HG02610 (cell line): Measurements from ENCODE around the gene PIK3CB.

ENCODE experiments used
- ATAC-seq: cut with Tn5 transposase; IDR thresholded peaks from one replicate; pipeline ENCODE4 v1.9.1; 2021; ENCODE audit warnings: mild to moderate bottlenecking, moderate library complexity; ENCODE audit not compliant: unreplicated experiment

PIK3CB gene

DNA sequence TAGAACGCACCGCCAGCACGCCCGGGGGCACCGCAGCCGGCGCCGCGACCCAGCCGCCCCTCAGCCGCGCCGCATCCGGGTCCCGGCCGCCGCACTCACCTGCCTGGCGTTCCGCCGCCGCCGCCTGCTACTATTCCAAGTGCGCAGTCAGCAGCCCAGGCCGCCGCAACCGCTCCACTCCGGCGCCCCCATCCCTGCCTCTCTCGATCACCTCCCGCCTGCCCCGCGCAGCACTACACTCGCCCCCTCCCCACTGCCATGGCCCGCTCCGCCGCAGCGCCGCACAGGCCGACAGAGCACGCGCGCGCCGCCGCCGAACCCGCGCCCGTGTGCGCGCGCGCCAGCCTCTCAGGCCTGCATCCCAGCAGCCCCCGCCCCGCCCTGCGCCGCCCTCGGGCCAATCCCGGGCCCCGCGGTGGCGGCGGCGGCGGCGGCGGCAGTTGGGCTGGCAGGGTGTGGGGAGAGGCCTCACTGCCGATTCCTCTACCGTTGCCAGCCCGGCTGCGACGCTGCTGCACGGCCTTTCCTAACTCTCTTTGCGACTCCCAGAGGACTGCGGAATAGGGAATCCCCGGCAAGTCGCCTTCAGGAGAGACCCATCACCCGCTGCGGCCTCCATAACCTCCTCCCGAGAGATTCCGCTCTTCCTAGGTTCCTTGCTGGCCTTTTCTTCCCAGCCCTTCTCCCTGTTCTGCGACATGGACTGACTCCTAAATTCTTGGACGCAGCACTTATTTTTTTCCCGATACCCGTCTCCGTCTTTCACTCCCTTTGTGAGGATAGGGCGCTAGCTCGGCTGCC, at the start of gene PIK3CB:
Gene PIK3CB, minus strand, starts transcription at position 333 of the 801 bp plus-strand sequence. CDS start 75,585 bp downstream, outside the sequence.
- peak; percentile 96 for ATAC-seq

DNA sequence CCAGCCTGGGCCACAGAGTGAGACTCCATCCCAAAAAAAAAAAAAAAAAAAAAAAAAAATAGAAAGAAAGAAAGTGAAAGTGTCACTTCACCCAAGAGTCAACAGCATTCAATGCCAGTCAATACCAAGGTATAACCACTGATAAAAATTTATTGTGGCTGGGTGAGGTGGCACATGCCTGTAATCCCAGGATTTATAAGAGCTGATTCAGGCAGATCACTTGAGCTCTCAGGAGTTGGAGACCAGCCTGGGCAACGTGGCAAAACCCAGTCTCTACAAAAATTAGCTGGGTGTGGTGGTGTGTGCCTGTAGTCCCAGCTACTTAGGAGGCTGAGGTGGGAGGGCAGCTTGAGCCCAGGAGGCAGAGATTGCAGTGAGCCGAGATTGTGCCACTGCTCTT, 46.5 kb upstream of the PIK3CB start:
- ATAC-seq: no peak

DNA sequence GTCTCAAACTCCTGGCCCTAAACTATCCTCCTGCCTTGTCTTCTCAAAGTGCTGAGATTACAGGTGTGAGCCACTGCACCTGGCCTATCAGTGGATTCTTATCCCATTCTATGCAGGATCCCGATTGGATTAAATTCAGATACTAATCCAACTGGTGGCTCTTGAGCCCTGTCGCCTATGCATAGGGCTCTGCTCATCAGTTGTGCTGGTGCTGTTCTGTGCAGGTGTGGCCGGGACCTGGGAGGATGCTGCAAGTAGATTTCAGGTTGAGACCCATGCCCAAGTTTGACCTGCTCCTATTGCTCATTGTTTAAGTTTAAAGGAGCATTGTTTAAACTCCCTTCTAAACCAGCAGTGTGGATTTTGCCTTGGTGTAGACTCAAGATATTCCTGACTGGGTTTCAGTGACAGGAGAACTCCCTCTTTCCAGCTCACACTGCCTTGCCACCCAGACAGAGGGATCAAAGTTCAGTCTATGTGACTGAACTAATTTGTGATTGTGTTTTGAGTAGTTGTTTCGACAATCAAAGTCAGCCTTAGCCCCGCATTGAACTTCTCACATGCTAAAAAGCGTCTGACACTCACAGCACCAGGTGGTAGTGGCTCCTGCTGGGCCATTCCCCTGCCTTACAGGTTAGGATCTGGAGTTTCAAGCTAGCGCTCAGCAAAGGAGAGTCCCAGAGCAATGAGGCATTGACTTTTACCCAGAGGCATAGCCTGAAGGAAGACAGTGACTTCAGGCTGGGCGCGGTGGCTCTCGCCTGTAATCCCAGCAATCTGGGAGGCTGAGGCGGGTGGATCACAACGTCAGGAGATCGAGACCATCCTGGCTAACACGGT, 45.0 kb upstream of the PIK3CB start:
- ATAC-seq: no peak

DNA sequence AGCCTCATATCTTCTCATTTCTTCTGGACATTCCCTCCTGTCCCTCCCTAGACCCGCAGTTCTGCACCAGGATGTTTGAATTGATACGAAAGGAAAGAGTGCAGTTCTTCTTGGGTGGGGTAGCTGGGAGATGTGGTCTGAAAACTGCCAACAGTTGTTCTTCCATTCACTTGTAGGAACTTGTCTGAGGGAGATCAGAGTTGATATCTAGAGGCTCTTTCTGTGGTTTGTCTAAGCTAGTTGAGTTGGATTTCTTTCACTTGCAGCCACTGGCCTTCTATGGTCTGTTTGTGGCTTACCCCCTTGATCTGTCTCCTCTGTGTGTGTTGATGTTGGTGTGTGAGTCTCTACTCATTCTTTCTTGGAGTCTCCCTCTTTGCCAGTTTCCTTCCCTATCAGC, 42.5 kb upstream of the PIK3CB start:
- no peak for ATAC-seq

DNA sequence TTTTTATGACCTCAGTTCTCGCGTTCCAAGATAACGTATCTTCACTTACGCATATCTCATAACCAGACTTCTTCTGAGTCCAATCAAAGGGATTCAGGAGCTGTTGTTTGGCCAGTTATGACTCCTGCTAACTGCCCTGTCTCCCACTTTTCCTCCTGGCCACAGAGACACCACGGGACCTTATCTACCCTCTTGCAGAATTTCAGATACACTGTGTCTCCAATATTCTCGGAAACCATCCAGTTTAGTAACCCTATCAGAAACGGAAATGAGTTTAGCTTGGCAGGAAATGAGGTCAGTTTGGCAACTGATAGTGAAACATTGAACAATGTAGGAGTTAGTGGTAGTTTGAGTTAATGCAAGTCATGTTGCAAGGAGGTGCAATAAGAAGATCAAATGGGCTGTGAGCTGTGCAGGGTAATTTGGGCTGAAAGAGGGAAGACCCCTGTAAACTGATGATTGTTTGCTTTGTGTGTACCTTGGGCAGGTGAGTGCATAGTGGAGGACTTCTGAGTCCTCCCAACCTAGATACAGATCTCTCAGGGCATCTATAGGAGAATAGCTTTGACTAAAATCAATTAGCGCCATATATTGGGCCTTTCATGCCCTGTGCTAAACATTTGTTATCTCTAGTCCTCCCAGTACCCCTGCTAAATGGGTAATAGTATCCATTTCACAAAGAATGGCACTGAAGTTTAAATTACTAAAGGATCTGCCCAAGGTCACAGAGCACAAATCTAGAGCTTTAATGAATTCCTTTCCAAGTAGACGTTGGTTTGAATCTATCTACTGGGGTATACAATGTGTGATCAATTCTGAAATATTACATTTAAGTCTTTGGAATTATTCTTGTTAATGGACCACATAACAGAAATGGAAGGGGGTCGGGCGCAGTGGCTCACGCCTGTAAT, 41.3 kb upstream of the PIK3CB start:
- ATAC-seq: no peak

DNA sequence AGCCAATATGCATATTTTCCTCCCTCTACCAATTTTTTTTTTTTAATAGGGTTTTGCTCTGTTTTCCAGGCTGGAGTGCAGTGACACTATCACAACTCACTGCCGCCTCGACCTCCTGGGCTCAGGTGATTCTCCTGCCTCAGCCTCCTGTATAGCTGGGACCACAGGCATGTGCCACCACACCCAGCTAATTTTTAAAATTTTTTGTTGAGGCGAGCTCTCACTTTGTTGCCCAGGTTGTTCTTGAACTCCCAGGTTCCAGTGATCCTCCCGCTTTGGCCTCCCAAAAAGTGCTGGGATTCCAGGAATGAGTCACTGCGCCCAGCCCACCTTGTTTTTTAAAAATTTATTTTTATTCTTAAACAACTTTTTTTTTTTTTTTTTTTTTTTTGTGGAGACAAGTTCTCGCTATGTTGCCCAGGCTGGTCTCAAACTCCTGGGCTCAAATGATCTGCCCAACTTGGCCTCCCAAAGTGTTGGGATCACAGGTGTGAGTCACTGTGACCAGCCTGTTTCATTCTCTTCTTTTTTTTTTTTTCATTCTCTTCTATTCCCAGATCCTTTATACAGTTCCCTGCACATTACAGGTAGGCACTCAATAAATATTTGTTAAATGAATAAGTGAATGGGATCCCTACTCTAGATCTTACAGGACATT, 40.5 kb upstream of the PIK3CB start:
- no peak for ATAC-seq

DNA sequence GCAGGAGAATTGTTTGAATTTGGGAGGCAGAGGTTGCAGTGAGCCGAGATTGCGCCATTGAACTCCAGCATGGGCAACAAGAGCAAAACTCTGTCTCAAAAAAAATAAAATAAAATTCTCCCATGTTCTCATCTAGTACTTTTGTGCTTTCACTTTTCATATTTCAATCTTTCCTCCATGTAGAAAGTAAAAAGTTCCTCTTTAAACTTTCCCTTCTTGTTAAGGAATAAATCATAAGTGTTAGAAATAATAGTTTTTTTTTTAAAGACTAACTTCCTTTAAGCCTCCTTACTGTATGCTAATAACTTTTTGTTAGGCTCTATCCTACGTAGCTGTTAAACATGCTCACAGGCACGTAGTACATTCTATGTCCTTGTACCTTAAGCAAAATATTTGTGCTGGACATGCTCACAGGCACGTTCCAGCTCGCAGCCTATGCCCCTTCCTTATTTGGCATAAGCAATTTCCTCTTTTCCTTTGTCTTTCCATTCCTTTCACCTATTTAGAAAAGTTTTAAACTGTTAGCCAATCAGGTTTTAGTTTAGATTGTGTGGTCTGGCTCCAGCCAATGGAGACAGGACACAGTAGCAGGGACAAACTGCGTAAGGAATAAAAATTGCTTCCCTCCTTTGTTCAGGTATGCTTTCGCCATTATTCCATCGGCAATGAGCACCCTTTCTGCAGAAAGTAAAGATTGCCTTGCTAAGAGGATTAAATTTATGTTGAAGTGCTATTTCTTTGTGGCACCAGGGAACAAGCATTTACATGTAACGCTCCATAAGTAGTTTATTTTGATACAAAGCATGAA, 38.9 kb upstream of the PIK3CB start:
- no peak for ATAC-seq

- no peak for ATAC-seq
Observed at GRCh38 chr3:138872632-138873031, 37.9 kb upstream of the PIK3CB start.

- ATAC-seq: no peak
Observed at GRCh38 chr3:138867996-138868395, 33.3 kb upstream of the PIK3CB start.

DNA sequence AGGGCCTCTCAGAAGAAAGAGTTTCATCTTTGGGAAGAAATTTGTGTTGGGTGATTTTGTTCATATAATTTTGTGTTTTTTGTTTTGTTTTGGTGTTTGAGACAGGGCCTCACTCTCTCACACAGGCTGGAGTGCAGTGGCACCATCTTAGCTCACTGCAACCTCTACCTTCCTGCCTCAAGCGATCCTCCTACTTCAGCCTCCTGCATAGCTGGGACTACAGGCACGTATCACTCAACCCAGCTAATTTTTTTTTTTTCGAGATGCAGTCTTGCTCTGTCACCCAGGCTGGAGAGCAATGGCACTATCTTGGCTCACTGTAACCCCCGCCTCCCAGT, 29.0 kb upstream of the PIK3CB start:
- ATAC-seq: no peak

DNA sequence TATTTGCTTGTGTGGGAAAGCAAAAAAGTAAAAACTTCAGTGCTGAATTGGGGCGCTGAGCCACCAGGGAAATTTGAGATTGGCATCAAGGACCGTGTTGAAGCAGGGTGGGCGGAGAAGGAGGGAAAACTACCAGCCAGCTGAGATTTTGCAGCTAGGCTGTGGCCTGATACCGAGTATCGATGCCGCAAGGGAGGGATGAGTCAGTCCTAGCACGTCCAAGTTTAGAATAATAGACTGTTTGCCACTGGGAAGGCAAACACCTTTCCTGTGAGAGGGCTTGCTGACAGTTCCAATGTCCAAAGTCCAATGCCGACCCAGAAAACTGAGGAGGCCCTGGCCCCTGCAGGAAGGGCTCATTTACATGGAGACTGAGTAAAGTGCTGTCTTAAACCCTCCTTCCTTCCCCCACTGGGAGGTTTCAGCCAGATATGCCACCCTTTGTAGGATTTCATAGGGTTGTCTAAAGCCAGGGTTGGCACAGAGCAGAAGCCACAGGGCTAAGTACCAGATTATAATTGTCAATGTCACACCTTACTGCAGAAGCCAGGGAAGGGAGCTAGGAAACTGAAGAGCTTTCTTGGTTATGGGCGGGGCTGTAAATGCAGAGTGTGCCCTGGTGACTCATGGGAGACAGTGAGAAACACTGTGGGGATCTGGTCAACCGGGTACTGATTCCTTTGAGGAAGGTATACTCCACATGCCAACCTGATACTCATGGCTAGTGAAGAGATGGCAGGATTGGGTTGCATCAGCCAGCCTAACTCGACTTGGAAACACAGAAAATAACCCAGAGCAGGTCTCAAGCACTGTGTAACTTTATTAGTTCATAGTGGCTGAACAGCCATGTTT, 28.4 kb upstream of the PIK3CB start:
- ATAC-seq: no peak

DNA sequence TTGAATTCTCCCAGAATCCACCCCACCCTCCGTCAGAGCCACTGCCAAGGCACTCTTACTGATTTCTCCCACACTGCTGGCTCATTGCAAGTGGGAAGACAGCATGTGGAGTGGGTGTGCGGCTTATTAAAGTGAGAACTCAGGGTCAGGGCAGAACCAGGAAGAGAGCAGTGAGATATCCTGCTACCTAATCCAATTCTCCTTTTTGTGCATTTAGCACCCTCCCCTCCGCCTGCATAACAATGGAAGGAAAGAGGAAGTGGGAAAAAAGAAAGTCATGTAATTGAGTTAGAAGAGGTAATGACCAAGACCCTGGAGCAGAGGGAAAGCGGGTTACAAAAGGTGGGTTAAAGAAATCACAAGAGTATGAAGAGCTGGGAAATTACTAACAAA, 27.8 kb upstream of the PIK3CB start:
- no peak for ATAC-seq

GRCh38 chr3:138861798-138862197, 27.1 kb upstream of the PIK3CB start:
- ATAC-seq: no peak

DNA sequence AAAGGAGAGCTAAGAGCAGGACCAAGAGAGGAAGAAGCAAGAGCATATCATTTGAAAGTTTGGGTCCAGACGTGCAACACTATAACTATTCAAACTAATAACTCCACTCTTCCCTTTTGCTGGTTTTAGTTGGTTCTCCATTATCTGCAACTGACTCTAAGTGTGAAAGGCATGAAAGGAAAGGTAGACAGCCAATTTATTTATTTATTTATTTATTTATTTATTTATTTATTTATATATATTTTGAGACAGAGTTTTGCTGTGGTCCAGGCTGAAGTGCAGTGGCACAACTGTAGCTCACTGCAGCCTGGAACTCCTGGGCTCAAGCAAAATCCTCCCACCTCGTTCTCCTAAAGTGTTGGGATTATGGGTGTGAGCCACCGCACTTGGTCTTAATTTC, 22.1 kb upstream of the PIK3CB start:
- ATAC-seq: no peak

DNA sequence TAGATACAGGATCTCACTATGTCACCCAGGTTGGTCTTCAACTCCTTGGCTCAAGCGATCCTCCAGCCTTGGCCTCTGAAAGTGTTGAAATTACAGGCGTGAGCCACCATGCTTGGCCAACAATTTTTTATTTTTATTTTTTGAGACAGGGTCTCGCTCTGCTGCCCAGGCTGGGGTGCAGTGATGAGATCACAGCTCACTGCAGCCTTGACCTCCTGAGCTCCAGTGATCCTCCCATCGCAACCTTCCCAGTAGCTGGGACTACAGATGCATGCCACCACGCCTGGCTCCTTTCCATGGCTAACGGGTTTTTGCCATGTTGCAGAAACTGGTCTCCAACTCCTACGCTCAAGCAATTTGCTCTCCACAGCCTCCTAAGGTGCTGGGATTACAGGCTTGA, 20.2 kb upstream of the PIK3CB start:
- ATAC-seq: no peak

DNA sequence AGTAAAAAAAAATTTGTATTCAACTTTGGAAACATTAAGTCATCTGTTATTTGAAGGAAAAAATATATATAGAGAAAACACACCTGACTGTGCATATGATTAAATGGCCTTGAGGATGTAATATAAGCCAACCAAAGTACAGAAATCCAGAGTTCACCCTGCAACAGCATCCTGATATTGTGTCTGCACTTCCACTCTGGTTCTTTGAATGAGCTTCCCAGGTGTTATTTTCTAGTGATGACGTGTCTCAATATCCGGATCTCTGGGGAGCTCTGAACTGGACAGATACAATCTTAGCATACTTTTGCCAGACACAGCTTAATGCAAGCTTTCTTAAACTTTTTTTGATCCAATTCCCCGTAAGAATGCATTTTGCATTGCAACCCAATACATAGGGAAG, 19.5 kb upstream of the PIK3CB start:
- ATAC-seq: no peak

DNA sequence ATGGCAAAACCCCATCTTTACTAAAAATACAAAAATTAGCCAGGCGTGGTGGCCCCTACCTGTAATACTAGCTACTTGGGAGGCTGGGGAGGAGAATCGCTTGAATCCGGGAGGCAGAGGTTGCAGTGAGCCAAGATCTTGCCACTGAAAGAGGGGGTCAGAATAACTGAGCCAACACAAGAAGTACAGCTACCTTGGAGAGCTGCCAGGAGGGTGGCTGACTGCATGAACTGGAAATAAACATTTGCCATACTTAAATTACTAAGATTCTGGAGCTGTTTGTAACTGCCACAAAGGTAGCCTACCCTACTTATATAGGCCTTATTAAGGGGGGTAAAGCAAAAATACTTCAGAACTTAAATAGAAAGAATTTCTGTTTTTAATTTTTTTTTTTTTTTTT, 15.4 kb upstream of the PIK3CB start:
- ATAC-seq: no peak

DNA sequence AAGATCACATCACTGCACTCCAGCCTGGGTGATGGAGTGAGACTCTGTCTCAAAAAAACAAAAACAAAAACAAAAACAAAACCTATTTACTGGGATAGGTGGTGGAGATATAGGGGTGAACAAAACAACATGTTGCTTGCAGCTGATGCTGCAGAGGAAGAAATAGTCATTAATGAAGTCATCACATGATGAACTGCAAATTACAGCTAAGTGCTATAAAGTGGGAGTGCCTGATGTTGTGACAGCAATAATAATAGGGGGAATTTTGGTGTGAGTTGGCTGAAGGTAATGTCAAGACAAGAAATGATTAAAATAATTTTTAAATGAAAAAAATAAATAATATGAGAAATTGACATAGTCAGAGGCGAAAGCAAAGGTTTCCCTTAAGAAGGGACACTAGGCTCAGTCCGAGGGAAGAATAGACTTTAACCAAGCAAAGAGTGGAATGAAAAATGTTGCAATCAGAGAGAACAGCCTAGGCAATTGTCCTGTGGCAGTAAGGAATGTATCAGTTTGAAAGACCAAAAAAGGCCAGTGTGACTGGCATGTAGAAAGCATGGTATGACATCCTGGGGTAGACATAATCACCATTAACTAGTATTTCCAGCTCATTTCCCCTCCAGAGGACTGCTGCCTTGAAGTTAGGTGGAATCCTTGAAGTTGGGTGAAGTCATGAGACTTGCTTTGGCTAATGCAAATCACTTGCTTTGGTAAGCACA, 14.7 kb upstream of the PIK3CB start:
- no peak for ATAC-seq
